HepG2 (cell line): ENCODE results near the gene SPINK7. TPM values are rescaled to one million over a fixed set of nuclear protein-coding genes. Genes with fewer than 3 reads are reported as not detected.

ENCODE experiments used
- ATAC-seq: fragments of 200-7000 bp; cut with Tn5 transposase; 3 replicates; pipeline ENCODE4 v1.9.1; 2020; ENCODE audit warnings: mild to moderate bottlenecking, moderate library complexity
- BruUV-seq: library from RNA; stranded (reverse); fragments of 400-500 nt; replicated peaks from 2 replicates; lab custom pipeline; 2021; lab: Mats Ljungman, UMichigan
- CTCF ChIA-PET: fragments of 300-600 bp; formaldehyde crosslinking; extraction: SDS; loops from one replicate; lab custom pipeline; 2021; ENCODE audit warnings: low total read pairs, inconsistent platforms, low intra/inter-chr PET ratio; lab: Yijun Ruan, JAX
- POLR2A ChIA-PET: fragments of 350-600 bp; sonication (Branson Sonifier 250); formaldehyde crosslinking; loops from one replicate; lab custom pipeline; 2020; ENCODE audit warnings: antibody characterized with exemption, inconsistent platforms; lab: Yijun Ruan, JAX
- DNase-seq: peaks from one replicate; pipeline ENCODE4 v3.0.0-alpha.2; 2015; ENCODE audit warnings: low spot score
- FAIRE-seq: peaks from 3 replicates; lab custom pipeline; 2011; peaks lifted over from hg19 to GRCh38; lab: Jason Lieb, UNC
- H2AFZ ChIP-seq: one replicate; pipeline ENCODE4 v1.6.1; 2011; ENCODE audit warnings: low read length, inconsistent platforms
- H3K27ac ChIP-seq: fragments of 300-600 bp; 3 replicates; pipeline ENCODE4 v1.8.0; 2011; ENCODE audit warnings: mixed run types, mild to moderate bottlenecking, mixed read lengths, low read length, inconsistent platforms; ENCODE audit not compliant: insufficient read depth; ENCODE audit errors: extremely low read length
- H3K27me3 ChIP-seq, 2 experiments: fragments of 200-600 bp in 1 of 2; 2 replicates in 1 of 2; 3 replicates in 1 of 2; pipeline versions ENCODE4 v1.6.0 to v1.8.0; 2011; ENCODE audit warnings: low read length in 2 of 2, mild to moderate bottlenecking in 2 of 2, moderate library complexity in 2 of 2, inconsistent platforms in 1 of 2; ENCODE audit not compliant: insufficient read depth in 2 of 2, control insufficient read depth in 1 of 2
- H3K36me3 ChIP-seq, 2 experiments: fragments of 200-600 bp in 1 of 2; replicated peaks in 1 of 2; 2 replicates in 1 of 2; 3 replicates in 1 of 2; pipeline versions ENCODE4 v1.5.1 to v1.8.0; 2011; ENCODE audit warnings: low read length in 2 of 2, inconsistent platforms in 1 of 2; ENCODE audit not compliant: insufficient read depth in 2 of 2, control insufficient read depth in 1 of 2
- H3K4me1 ChIP-seq: 2 replicates; pipeline ENCODE4 v1.5.1; 2012; ENCODE audit warnings: low read length, inconsistent platforms; ENCODE audit not compliant: insufficient read depth
- H3K4me2 ChIP-seq: 2 replicates; pipeline ENCODE4 v1.6.0; 2011; ENCODE audit warnings: low read depth, low read length, inconsistent platforms
- H3K4me3 ChIP-seq, 3 experiments: fragments of 200-600 bp in 1 of 3; sonication (generic), shearing (Covaris generic) in 1 of 3; replicated peaks in 1 of 3; 2 replicates each; pipeline ENCODE4 v1.5.1; 2011 to 2016; ENCODE audit warnings: low read length in 3 of 3, inconsistent platforms in 2 of 3, low read depth in 2 of 3, mild to moderate bottlenecking in 2 of 3, control low read depth in 1 of 3, mixed read lengths in 1 of 3; ENCODE audit not compliant: insufficient read depth in 1 of 3
- H3K79me2 ChIP-seq: one replicate; pipeline ENCODE4 v1.6.1; 2011; ENCODE audit warnings: low read length, inconsistent platforms; ENCODE audit not compliant: insufficient read depth
- H3K9ac ChIP-seq: 2 replicates; pipeline ENCODE4 v1.6.0; 2011; ENCODE audit warnings: mild to moderate bottlenecking, low read depth, low read length, inconsistent platforms; ENCODE audit not compliant: insufficient read depth
- H3K9me3 ChIP-seq: 2 replicates; pipeline ENCODE4 v1.5.1; 2012; ENCODE audit warnings: mild to moderate bottlenecking, low read length
- H4K20me1 ChIP-seq: 2 replicates; pipeline ENCODE4 v1.6.0; 2011; ENCODE audit warnings: inconsistent platforms, mild to moderate bottlenecking, low read length, moderate library complexity; ENCODE audit not compliant: insufficient read depth
- CAMTA2 ChIP-seq: sonication (generic); formaldehyde crosslinking; IDR thresholded peaks from 2 replicates; pipeline ENCODE4 v1.4.0; 2020; ENCODE audit warnings: mild to moderate bottlenecking, missing genetic modification reagents, borderline replicate concordance
- CHD2 ChIP-seq: IDR thresholded peaks from 2 replicates; pipeline ENCODE4 v1.6.1; 2011; ENCODE audit warnings: low read depth, low read length, improper control_type of control experiment
- DBP ChIP-seq: sonication (generic); formaldehyde crosslinking; IDR thresholded peaks from 2 replicates; pipeline ENCODE4 v1.4.0; 2020; ENCODE audit warnings: missing genetic modification reagents; ENCODE audit errors: not compliant biosample characterization
- GTF2F1 ChIP-seq: fragments of 150-350 bp; IDR thresholded peaks from 2 replicates; pipeline ENCODE4 v1.6.1; 2014; ENCODE audit warnings: low read length
- LCORL ChIP-seq, 2 experiments: fragments of 450-650 bp in 1 of 2; sonication (generic) in 1 of 2; formaldehyde crosslinking in 1 of 2; IDR thresholded peaks; 2 replicates each; pipeline versions ENCODE4 v1.5.0 to v1.6.1; 2017 to 2020; ENCODE audit warnings: antibody characterized with exemption in 1 of 2, missing genetic modification reagents in 1 of 2
- PRMT3 ChIP-seq: sonication (generic); formaldehyde crosslinking; IDR thresholded peaks from 2 replicates; pipeline ENCODE4 v1.8.1; 2022; ENCODE audit warnings: low read depth, mild to moderate bottlenecking, moderate library complexity, missing genetic modification reagents, borderline replicate concordance
- REST ChIP-seq, 2 experiments: IDR thresholded peaks; 2 replicates each; pipeline ENCODE4 v1.6.1; 2011 to 2012; ENCODE audit warnings: low read length in 2 of 2, borderline replicate concordance in 1 of 2, low read depth in 1 of 2, mild to moderate bottlenecking in 1 of 2, moderate library complexity in 1 of 2
- SRY ChIP-seq: sonication (generic); formaldehyde crosslinking; IDR thresholded peaks from 2 replicates; pipeline ENCODE4 v1.8.0; 2022; ENCODE audit warnings: mild to moderate bottlenecking, missing genetic modification reagents
- THAP9 ChIP-seq: sonication (generic); formaldehyde crosslinking; IDR thresholded peaks from 2 replicates; pipeline ENCODE4; 2020; ENCODE audit warnings: missing genetic modification reagents, mild to moderate bottlenecking, borderline replicate concordance
- ZNF280B ChIP-seq: sonication (generic); formaldehyde crosslinking; IDR thresholded peaks from 2 replicates; pipeline ENCODE4 v1.5.0; 2020; ENCODE audit warnings: missing genetic modification reagents, mild to moderate bottlenecking, borderline replicate concordance
- ZNF3 ChIP-seq: IDR thresholded peaks from 2 replicates; pipeline ENCODE4 v1.7.0; 2017; ENCODE audit warnings: inconsistent platforms
- ZNF350 ChIP-seq: sonication (generic); formaldehyde crosslinking; IDR thresholded peaks from 2 replicates; pipeline ENCODE4 v1.4.0; 2020; ENCODE audit warnings: mild to moderate bottlenecking, low read depth, missing genetic modification reagents, borderline replicate concordance
- ZNF446 ChIP-seq: sonication (generic); formaldehyde crosslinking; IDR thresholded peaks from 2 replicates; pipeline ENCODE4 v1.5.0; 2020; ENCODE audit warnings: mild to moderate bottlenecking, missing genetic modification reagents
- ZNF484 ChIP-seq: sonication (generic); formaldehyde crosslinking; IDR thresholded peaks from 2 replicates; pipeline ENCODE4 v1.5.1; 2020; ENCODE audit warnings: mild to moderate bottlenecking, low read depth, missing genetic modification reagents, borderline replicate concordance
- WGBS: methylation state at CpG from one replicate; pipeline ENCODE4 v1.1.6; 2017; ENCODE audit warnings: low lambda C conversion rate; 5-methylcytosine and 5-hydroxymethylcytosine counted together
- in situ Hi-C: cut with HindIII; loops from 2 replicates; pipeline ENCODE4 v1.10.0; 2017; ENCODE audit warnings: low pct_unique_long_range_greater_than_20kb; ENCODE audit not compliant: extremely low pct_ligation_motif_present
- intact Hi-C: fragments of 100-400 bp; cut with micrococcal nuclease; formaldehyde crosslinking; loops from one replicate; pipeline ENCODE4 v1.10.0; 2022; ENCODE audit not compliant: unreplicated experiment
- polyA plus RNA-seq, 8 experiments: library from polyadenylated mRNA; depleted of rRNA in 3 of 8; stranded (reverse) in 7 of 8; unstranded in 1 of 8; fragments of >200 nt; fragmentation: Illumina TruSeq in 4 of 8; extraction: Trizol in 4 of 8; gene quantifications; 2 replicates each; pipeline versions ENCODE4 v1.2.1 to v1.2.3, GENCODE V29; 2011 to 2016; ENCODE audit warnings: low read depth in 4 of 8, missing spikeins in 1 of 8, mixed read lengths in 1 of 8; ENCODE audit not compliant: insufficient read depth in 1 of 8
- total RNA-seq, 5 experiments: library from RNA; depleted of rRNA; stranded (reverse); fragments of >200 nt; fragmentation: Illumina TruSeq; extraction: Trizol; gene quantifications; 2 replicates each; pipeline ENCODE4 v1.2.3, GENCODE V29; 2016; ENCODE audit warnings: low read depth in 1 of 5

Gene SPINK7
- total and polyA plus RNA-seq, 2 of the 13 experiments (the other 11 are each of a cell fraction or from before 2014, with no cell fraction given), result 0.15 TPM; not detected in 1

GRCh38 chr5:148347706-148348105 is 35.5 kb downstream of the SPINK7 start (continued):
- TF ChIP-seq ZNF280B (CRISPR knock-in tag) (no peak), SRY (CRISPR knock-in tag) (no peak), ZNF446 (CRISPR knock-in tag) (no peak), ZNF350 (CRISPR knock-in tag) (no peak), DBP (CRISPR knock-in tag) (no peak)

GRCh38 chr5:148352696-148353095 is 40.5 kb downstream of the SPINK7 start:
- Histone ChIP-seq H3K9me3 (no peaks in the 10 kb centered on the region), H3K4me1 (no peaks in the 10 kb centered on the region), H3K27me3 (no peaks in the 10 kb centered on the region), H3K9ac (no peak overlapping the region), H3K4me2 (no peak overlapping the region), H4K20me1 (no peaks in the 10 kb centered on the region), H3K27ac (no peak overlapping the region), H3K36me3 (no peaks in the 10 kb centered on the region), H2AFZ (no peak overlapping the region), H3K79me2 (no peaks in the 10 kb centered on the region), H3K4me3 (no peak overlapping the region)
- ATAC-seq (no peak), FAIRE-seq (no peak), DNase-seq (no peak)
- no TSS peak for BruUV-seq
- ChIA-PET POLR2A (no interaction called here), CTCF (no interaction called here)
- TF ChIP-seq THAP9, result no peak
- no peak for TF ChIP-seq PRMT3 (CRISPR knock-in tag)
- no peak for TF ChIP-seq LCORL (IDR thresholded peaks at IDR 0.05)
- no peak for TF ChIP-seq LCORL (CRISPR knock-in tag; IDR thresholded peaks at IDR 0.05)
- TF ChIP-seq CAMTA2 (CRISPR knock-in tag), result no peak
- no peak for TF ChIP-seq CHD2
- no peak for TF ChIP-seq ZNF3 (CRISPR knock-in tag)
- TF ChIP-seq REST (IDR thresholded peaks at IDR 0.05; ENCODE audit: borderline replicate concordance in 1 of 2, low read depth in 1 of 2, low read length in 2 of 2), result no peak
- no peak for TF ChIP-seq GTF2F1
- no peak for TF ChIP-seq ZNF484 (CRISPR knock-in tag)
- in situ Hi-C loops (no loop called here), intact Hi-C loops (no loop called here)
- 0% methylated on average over 1 of the region's 1 CpG for WGBS
